ENCODE measurements around the gene EPB41L4A.
"Not testable (repeated sequence)": the region's sequence is repeated elsewhere in the genome, so short reads cannot be mapped to it uniquely, and the experiment has no call there.

EPB41L4A gene

GRCh38 chr5:112248623-112249022 lies 170.5 kb downstream of the EPB41L4A start:
- DNase-seq: no peak

- no peak for DNase-seq
Measured at GRCh38 chr5:112247960-112248359, 171.1 kb downstream of the EPB41L4A start.

DNA sequence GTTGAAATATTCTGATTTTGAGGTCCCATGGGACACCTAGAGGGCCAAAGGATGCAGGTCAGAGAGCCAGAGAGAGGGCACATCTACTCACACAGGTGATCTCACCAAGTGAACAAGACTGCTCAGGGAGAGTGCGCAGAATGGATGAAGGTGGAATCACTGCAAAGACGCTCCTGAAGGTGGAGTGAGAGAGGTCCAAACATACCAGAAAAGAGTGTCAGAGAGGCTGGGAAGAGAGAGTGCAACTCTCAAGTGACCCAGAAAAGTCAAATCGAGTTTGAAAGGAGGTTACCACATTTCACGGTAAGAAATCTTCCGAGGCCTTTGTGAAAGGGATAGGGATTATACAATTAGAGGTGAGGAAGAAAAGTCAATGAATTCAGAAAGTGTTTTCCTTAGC lies 173.4 kb downstream of the EPB41L4A start:
- DNase-seq: no peak

DNA sequence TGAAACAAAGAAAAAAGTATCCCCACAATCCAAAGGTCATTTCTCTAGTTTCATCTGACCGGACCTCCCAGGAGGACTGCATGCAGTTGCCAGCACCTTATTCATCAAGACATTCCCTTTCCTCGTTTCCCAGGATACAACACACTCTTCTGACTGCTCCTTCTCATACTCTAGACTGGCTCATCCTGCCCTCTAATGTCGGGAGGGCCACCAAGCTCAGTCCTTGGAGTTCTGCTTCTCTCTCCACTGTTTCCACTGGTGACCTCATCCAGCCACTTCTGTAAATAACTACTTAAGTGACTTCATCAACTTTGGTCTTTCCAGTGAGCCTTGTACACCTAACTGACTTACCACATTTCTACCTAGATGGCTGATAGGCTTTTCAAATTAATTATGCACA lies 179.1 kb downstream of the EPB41L4A start:
- DNase-seq: no peak

DNA sequence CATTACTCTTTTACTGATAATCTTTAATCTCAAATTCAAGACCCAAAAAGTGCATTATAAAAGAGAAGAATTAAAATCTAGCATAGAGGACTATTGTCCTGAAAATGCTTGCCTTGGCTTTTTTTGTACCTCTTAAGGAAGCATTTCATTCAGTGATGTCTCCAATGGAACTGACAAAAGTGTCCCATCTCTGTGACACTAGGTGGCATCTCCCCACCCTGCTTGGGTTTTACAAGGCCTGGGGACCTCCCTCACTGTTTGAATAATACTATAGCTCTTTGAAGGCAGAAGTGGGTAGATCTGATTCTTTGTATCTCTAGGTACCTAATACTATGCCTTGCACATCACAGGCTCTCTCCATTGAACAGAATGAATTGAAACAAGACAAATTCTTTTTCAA lies 180.6 kb downstream of the EPB41L4A start:
- no peak for DNase-seq

DNA sequence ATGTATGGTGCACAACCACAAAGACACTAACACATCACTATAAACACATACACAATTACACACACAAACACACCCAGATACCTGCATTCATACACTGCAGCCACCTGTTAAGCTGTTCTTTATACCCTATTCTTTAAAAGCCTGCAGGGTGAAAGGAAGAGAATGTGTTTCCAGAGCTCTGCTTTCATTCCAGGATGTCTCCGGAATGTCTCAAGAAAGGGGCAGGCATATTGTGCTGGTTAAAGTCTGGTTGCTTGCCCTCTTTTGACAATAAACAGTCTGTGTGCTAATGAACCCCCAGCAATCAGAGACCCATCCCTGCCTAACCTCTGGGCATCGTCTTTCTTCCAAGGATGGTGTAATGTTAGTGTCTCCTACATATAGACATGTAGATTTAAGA lies 181.6 kb downstream of the EPB41L4A start:
- DNase-seq: no peak

GRCh38 chr5:112234000-112234399 lies 185.1 kb downstream of the EPB41L4A start:
- DNase-seq: no peak

DNA sequence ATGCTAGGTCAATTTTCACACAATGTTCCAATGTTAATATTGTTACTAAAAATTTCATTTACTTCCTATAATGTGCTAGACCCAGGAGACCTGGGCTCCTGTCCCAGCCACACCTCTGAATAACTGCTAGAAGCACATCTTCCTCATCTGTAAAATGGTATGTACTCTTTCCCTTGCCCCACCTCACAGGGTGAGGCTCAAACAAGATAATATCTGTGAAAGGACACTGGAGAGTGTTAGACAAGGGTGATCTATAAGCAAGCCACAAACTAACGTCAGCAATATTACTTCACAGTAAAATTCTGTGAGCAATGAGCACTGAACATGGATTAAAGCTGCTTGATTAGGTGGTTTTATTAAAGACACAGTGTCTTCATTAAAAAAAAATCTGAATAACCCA lies 186.4 kb downstream of the EPB41L4A start:
- no peak for DNase-seq

DNA sequence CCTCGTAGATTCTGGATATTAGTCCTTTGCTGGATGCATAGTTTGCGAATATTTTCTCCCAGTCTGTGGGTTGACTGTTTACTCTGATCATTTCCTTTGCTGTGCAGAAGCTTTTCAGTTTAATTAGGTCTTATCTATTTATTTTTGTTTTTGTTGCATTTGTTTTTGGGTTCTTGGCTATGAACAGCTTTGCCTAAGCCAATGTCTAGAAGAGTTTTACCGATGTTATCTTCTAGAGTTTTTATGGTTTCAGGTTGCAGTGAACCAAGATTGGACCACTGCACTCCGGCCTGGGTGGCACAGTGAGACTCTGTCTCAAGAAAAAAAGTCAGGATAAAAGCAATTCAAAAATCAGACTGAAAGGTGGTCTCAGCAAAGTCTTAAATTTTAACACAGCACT lies 188.5 kb downstream of the EPB41L4A start:
- DNase-seq: no peak

DNA sequence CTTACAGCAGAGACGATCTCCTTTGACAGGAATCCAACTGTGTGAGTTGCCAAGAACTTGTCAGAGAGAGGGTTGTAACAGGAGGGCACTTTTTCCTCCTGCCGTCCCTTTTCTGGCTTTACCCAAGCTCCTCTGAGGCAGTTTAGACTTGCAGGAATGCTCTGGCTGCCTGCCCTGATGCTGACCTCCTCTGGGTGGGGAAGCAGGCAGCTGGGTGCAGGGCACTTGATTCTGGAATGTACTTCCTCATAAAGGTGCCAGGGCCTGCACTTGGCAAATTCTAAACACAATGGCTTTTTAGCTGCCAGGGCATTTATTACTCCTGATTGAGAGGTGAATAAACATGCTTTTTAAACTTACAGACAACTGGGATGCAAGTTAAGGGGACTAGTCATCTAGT lies 190.4 kb downstream of the EPB41L4A start:
- DNase-seq: peak; percentile 2

GRCh38 chr5:112227911-112228631 lies 191.0 kb downstream of the EPB41L4A start:
- no peak for DNase-seq

DNA sequence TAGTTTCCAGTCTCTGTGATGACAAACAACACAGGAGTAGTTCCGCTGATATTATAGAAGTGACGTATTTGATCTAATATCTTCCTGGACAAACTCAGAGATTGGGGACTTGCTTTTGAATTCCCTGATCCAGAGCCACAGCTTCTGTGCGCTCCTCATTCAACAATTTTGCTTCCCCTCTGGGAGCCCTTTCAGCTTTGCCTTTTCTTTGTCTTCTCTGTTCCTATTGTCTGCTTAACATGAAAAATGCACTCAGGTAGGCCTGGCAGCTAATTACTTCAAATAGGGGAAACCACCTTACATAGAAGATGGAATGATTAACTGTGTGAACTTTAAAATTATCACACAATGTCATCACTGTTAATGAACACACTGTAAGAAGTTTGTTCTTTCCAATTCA lies 192.9 kb downstream of the EPB41L4A start:
- DNase-seq: no peak

GRCh38 chr5:112222997-112223396 lies 196.1 kb downstream of the EPB41L4A start:
- DNase-seq: not testable (repeated sequence)

GRCh38 chr5:112221128-112221527 lies 197.9 kb downstream of the EPB41L4A start:
- no peak for DNase-seq

GRCh38 chr5:112219000-112219399 lies 200.1 kb downstream of the EPB41L4A start:
- no peak for DNase-seq

- no peak for DNase-seq
Measured at GRCh38 chr5:112217843-112218579, 201.1 kb downstream of the EPB41L4A start.

- DNase-seq: no peak
Measured at GRCh38 chr5:112216140-112216539, 202.9 kb downstream of the EPB41L4A start.

DNA sequence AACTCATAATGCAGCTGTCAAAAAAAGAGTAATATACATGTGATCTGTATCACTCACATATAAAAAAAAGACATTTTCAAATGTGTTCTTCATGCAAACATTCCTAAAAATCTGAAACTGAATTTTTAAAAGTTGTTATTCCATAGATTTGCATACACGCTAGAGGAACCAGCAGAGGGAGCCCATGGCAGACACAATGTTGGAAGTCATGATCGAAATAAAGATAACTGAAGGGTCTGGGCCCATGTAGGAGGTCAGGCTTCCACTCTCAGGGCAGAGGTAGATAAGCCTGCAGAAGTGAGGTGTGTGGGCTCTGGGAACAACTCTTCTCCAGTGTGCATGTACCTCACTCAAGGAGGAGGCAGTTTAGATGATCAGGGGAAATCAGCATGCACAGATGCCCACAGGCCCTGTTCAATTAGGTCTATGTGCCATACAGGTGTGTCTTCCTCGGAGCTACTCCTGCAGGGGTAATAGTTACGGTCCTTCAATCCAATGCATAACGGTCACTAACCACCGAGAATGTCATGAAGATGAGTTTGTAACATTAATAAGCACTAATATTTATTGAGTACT lies 208.6 kb downstream of the EPB41L4A start:
- peak; percentile 9 for DNase-seq

DNA sequence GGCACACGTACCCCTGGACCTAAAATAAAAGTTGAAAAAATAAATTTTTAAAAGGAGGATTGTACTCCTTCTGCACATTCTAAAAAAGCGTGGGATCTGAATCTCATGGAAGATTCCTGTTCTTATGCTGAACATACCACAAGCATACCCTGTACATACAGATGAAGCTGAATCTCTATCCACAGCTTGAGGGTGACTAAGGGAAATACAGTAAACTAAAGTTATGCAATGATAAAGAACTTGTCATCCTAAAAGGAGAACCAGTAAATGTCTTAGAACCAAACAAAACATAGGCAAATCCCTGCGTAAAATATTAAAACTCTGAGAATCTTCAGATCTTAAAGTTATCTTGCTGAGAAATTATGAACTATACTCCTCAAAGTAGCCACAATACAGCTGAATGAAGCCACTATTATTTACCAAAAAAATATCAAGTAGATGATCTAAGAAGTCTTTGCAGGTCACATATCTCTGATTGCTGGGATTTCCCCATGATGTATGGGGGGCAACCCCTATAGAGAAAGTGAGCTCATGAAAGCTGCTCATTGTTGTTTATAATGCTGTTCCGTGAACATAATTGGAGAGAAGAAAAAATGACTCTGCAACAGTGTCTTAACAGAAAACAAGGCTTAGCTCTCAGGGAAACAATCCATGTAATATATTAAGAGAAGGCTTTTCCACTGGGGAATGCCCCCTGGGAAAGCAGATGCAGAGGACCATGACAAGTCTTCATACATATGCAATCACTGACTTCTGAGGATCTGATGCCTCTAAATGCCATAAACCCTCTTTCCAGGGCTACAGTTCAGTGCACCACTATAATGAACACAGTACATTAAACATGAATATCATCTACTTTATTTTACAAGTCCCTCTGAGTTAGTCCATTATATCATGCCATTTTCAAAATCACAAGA lies 210.1 kb downstream of the EPB41L4A start:
- no peak for DNase-seq

- DNase-seq: not testable (repeated sequence)
Measured at GRCh38 chr5:112208195-112208594, 210.9 kb downstream of the EPB41L4A start.

DNA sequence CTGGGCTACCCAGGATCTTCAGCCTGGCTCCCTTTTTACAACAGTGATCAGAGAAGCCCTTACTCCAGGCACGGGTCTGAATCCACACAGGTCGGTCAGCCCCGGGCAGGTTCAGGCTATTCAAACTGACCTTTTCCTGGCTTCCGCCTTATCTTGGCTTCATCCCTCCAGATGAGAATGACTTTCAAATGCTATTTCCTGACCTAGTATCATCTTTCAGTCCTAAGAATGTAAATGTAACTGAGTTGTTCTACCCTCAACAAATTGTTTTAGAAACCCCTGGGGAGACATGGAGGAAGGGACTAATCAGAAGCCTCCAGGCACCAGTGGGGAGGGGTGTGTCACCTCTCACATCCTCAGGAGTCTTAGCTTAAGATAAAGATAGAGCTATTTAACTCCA lies 213.2 kb downstream of the EPB41L4A start:
- no peak for DNase-seq

- DNase-seq: no peak
Measured at GRCh38 chr5:112203229-112203628, 215.8 kb downstream of the EPB41L4A start.

GRCh38 chr5:112202694-112203093 lies 216.4 kb downstream of the EPB41L4A start:
- DNase-seq: no peak

Measured in NCI-H1092 (cell line).